Measurements from ENCODE around the gene RNF115. TPM values are rescaled to one million over a fixed set of nuclear protein-coding genes. Genes with fewer than 3 reads are reported as not detected.

Gene RNF115
- polyA plus RNA-seq, 1 of the 3 experiments (the other 2 are of a cell fraction): 4.8 TPM

- Histone ChIP-seq H3K4me2 (no peak overlapping the region), H3F3A (replicated peaks; ENCODE audit: insufficient read depth) (no peaks in the 10 kb centered on the region), H3K27me3 (ENCODE audit: insufficient read depth) (no peaks in the 10 kb centered on the region), H3K79me2 (ENCODE audit: insufficient read depth) (no peaks in the 10 kb centered on the region), H3K9me2 (no peaks in the 10 kb centered on the region), H4K20me1 (ENCODE audit: insufficient read depth) (no peaks in the 10 kb centered on the region), H3K27ac (ENCODE audit: low read depth in 2 of 2, low read length in 1 of 2) (no peak overlapping the region), H3K9me3 (no peaks in the 10 kb centered on the region), H3K36me3 (replicated peaks in 1 of 2; ENCODE audit: control insufficient read depth in 1 of 2, insufficient read depth in 2 of 2, low read length in 1 of 2) (peaks cover 31 to 39% of the 10 kb centered on the region in 2 experiments), H2AFZ (ENCODE audit: low read depth) (no peak overlapping the region), H3K9ac (no peak overlapping the region), H3K4me3 (ENCODE audit: low read depth in 2 of 2, low read length in 1 of 2) (no peak overlapping the region), H3K4me1 (ENCODE audit: control insufficient read depth in 1 of 2, insufficient read depth in 2 of 2, low read depth in 1 of 2, low read length in 1 of 2) (no peaks in the 10 kb centered on the region)
- ChIA-PET CTCF (interaction anchor here (1.2 to 2.1 kb wide), 2 partner anchors 19 to 20 kb away, joined by 4 to 6 read pairs; no protein-coding TSS in a partner anchor), POLR2A (no interaction called here)
- no peak for DNase-seq
- 79% methylated on average over 4 of the region's 4 CpGs for WGBS (ENCODE audit: low lambda C conversion rate)
- TF ChIP-seq ELF1 (IDR thresholded peaks at IDR 0.05) (no peak), POLR2AphosphoS5 (IDR thresholded peaks at IDR 0.05; ENCODE audit: low read depth, low read length) (no peak), IRF3 (IDR thresholded peaks at IDR 0.05; ENCODE audit: low read depth, low read length) (no peak), REST (IDR thresholded peaks at IDR 0.05; ENCODE audit: low read depth, low read length) (no peak), RAD21 (IDR thresholded peaks at IDR 0.05; ENCODE audit: low read length) (no peak), FOXM1 (IDR thresholded peaks at IDR 0.05; ENCODE audit: low read depth) (no peak)
Observed at GRCh38 chr1:145740269-145740668, 83.6 kb downstream of the RNF115 start.

- ChIA-PET CTCF (interaction anchor here (6.6 kb wide), 1 partner anchor 15 kb away, joined by 25 read pairs; no protein-coding TSS in a partner anchor), POLR2A (no interaction called here)
- peaks cover 7 to 10% of the 10 kb centered on the region in 2 experiments for H3K36me3 ChIP-seq (replicated peaks in 1 of 2; ENCODE audit: control insufficient read depth in 1 of 2, insufficient read depth in 2 of 2, low read length in 1 of 2)
- H3K4me1 ChIP-seq (ENCODE audit: control insufficient read depth in 1 of 2, insufficient read depth in 2 of 2, low read depth in 1 of 2, low read length in 1 of 2): no peaks in the 10 kb centered on the region
- no peak for DNase-seq
- H3K4me3 ChIP-seq (ENCODE audit: low read depth in 2 of 2, low read length in 1 of 2): no peak overlapping the region
- no peaks in the 10 kb centered on the region for H3K79me2 ChIP-seq (ENCODE audit: insufficient read depth)
- no peaks in the 10 kb centered on the region for H3F3A ChIP-seq (replicated peaks; ENCODE audit: insufficient read depth)
- H3K27me3 ChIP-seq (ENCODE audit: insufficient read depth): no peaks in the 10 kb centered on the region
- no peak overlapping the region for H3K9ac ChIP-seq
- WGBS (ENCODE audit: low lambda C conversion rate): 95% methylated on average over 1 of the region's 1 CpG
- no peak overlapping the region for H3K4me2 ChIP-seq
- no peaks in the 10 kb centered on the region for H3K9me2 ChIP-seq
- H3K27ac ChIP-seq (ENCODE audit: low read depth in 2 of 2, low read length in 1 of 2): no peak overlapping the region
- H4K20me1 ChIP-seq (ENCODE audit: insufficient read depth): no peaks in the 10 kb centered on the region
- H3K9me3 ChIP-seq: no peaks in the 10 kb centered on the region
- no peak overlapping the region for H2AFZ ChIP-seq (ENCODE audit: low read depth)
- TF ChIP-seq CTCF (IDR thresholded peaks at IDR 0.05) (no peak), GABPA (IDR thresholded peaks at IDR 0.05; ENCODE audit: low read depth) (no peak), RXRA (IDR thresholded peaks at IDR 0.05; ENCODE audit: borderline replicate concordance, low read depth) (no peak), USF1 (IDR thresholded peaks at IDR 0.05; ENCODE audit: borderline replicate concordance, low read depth) (no peak), SIN3A (IDR thresholded peaks at IDR 0.05; ENCODE audit: borderline replicate concordance, low read depth, low read length) (no peak), ELF1 (IDR thresholded peaks at IDR 0.05) (no peak), CHD2 (IDR thresholded peaks at IDR 0.05; ENCODE audit: low read length, partially characterized antibody) (no peak), JUND (IDR thresholded peaks at IDR 0.05) (no peak), PBX3 (IDR thresholded peaks at IDR 0.05) (no peak), REST (IDR thresholded peaks at IDR 0.05; ENCODE audit: low read depth, low read length) (no peak)
Observed at GRCh38 chr1:145736191-145736590, 87.7 kb downstream of the RNF115 start.
